HL-60 (cell line): Measurements from ENCODE around the gene MYO3A.

Experiments
- CTCF ChIP-seq: IDR thresholded peaks from one replicate; pipeline ENCODE4 v1.5.1; 2011; ENCODE audit warnings: low read length, control low read depth, inconsistent platforms; ENCODE audit not compliant: insufficient read depth
- GABPA ChIP-seq: IDR thresholded peaks from 2 replicates; pipeline ENCODE4 v1.6.1; 2012; ENCODE audit warnings: low read depth
- POLR2AphosphoS5 ChIP-seq: IDR thresholded peaks from 2 replicates; pipeline ENCODE4 v1.6.1; 2012; ENCODE audit warnings: low read depth
- REST ChIP-seq: IDR thresholded peaks from 2 replicates; pipeline ENCODE4 v1.6.1; 2012; ENCODE audit warnings: low read depth; ENCODE audit not compliant: insufficient replicate concordance
- SPI1 ChIP-seq: IDR thresholded peaks from 2 replicates; pipeline ENCODE4 v1.6.1; 2012; ENCODE audit warnings: low read depth, mild to moderate bottlenecking, borderline replicate concordance

GRCh38 chr10:26212511-26212910, 278.5 kb downstream of the MYO3A start:
- TF ChIP-seq CTCF, result no peak
- no peak for TF ChIP-seq POLR2AphosphoS5
- no peak for TF ChIP-seq GABPA
- no peak for TF ChIP-seq REST
- TF ChIP-seq SPI1, result no peak
